Loucy (cell line): ENCODE results near the gene ZSCAN4.
A peak's percentile ranks its signal among the peaks of the same experiment; 100 is the strongest.

Experiments used
- H2AFZ ChIP-seq: fragments of 200-600 bp; sonication (generic); 2 replicates; pipeline ENCODE4 v1.6.0; 2016; ENCODE audit warnings: antibody characterized with exemption, mild to moderate bottlenecking, low read length, moderate library complexity
- H3F3A ChIP-seq: fragments of 200-600 bp; 2 replicates; pipeline ENCODE4 v1.6.0; 2016; ENCODE audit warnings: antibody characterized with exemption, low read depth, mild to moderate bottlenecking
- H3K27me3 ChIP-seq: fragments of 200-600 bp; sonication (generic); 2 replicates; pipeline ENCODE4 v1.6.1; 2014; ENCODE audit warnings: low read length, mild to moderate bottlenecking; ENCODE audit not compliant: insufficient read depth, poor library complexity, severe bottlenecking
- H3K36me3 ChIP-seq: fragments of 200-600 bp; sonication (generic); 2 replicates; pipeline ENCODE4 v1.6.1; 2016; ENCODE audit warnings: low read length; ENCODE audit not compliant: insufficient read depth
- H3K4me1 ChIP-seq: fragments of 200-600 bp; sonication (generic); 2 replicates; pipeline ENCODE4 v1.5.1; 2014; ENCODE audit warnings: low read length, mild to moderate bottlenecking; ENCODE audit not compliant: insufficient read depth, poor library complexity, severe bottlenecking
- H3K4me2 ChIP-seq: fragments of 200-600 bp; sonication (generic); 2 replicates; pipeline ENCODE4 v1.6.0; 2014; ENCODE audit warnings: antibody characterized with exemption, low read length, low read depth, mild to moderate bottlenecking; ENCODE audit not compliant: poor library complexity, severe bottlenecking
- H3K4me3 ChIP-seq: fragments of 200-600 bp; sonication (generic); 2 replicates; pipeline ENCODE4 v1.5.1; 2014; ENCODE audit warnings: low read length, mild to moderate bottlenecking, mixed read lengths; ENCODE audit not compliant: poor library complexity, severe bottlenecking
- H3K79me2 ChIP-seq: fragments of 200-600 bp; sonication (generic); 2 replicates; pipeline ENCODE4 v1.6.1; 2014; ENCODE audit warnings: low read length; ENCODE audit not compliant: insufficient read depth
- H3K9ac ChIP-seq: fragments of 200-600 bp; sonication (generic); 2 replicates; pipeline ENCODE4 v1.6.0; 2014; ENCODE audit warnings: mild to moderate bottlenecking, low read depth, low read length, moderate library complexity; ENCODE audit not compliant: poor library complexity, severe bottlenecking
- H3K9me2 ChIP-seq: fragments of 200-600 bp; sonication (generic); replicated peaks from 2 replicates; pipeline ENCODE4 v1.6.1; 2016; ENCODE audit warnings: low read depth, low read length, mixed read lengths
- H3K9me3 ChIP-seq: fragments of 200-600 bp; sonication (generic); 2 replicates; pipeline ENCODE4 v1.6.1; 2014; ENCODE audit warnings: mild to moderate bottlenecking, antibody characterized with exemption, low read length, low read depth; ENCODE audit not compliant: insufficient read depth
- H4K20me1 ChIP-seq: fragments of 200-600 bp; sonication (generic); 2 replicates; pipeline ENCODE4 v1.6.0; 2014; ENCODE audit warnings: antibody characterized with exemption, low read length, mild to moderate bottlenecking; ENCODE audit not compliant: insufficient read depth, poor library complexity, severe bottlenecking
- EZH2phosphoT487 ChIP-seq: fragments of 200-600 bp; IDR thresholded peaks from 2 replicates; pipeline ENCODE4 v1.6.1; 2018; ENCODE audit warnings: antibody characterized with exemption, mild to moderate bottlenecking, moderate library complexity, borderline replicate concordance
- TF ChIP-seq, protein P1 (sequence below): fragments of 200-600 bp; sonication (generic); conservative IDR thresholded peaks from 2 replicates; pipeline ENCODE4 v1.5.1; 2014; ENCODE audit warnings: mild to moderate bottlenecking, antibody characterized with exemption, low read length

Gene ZSCAN4

DNA sequence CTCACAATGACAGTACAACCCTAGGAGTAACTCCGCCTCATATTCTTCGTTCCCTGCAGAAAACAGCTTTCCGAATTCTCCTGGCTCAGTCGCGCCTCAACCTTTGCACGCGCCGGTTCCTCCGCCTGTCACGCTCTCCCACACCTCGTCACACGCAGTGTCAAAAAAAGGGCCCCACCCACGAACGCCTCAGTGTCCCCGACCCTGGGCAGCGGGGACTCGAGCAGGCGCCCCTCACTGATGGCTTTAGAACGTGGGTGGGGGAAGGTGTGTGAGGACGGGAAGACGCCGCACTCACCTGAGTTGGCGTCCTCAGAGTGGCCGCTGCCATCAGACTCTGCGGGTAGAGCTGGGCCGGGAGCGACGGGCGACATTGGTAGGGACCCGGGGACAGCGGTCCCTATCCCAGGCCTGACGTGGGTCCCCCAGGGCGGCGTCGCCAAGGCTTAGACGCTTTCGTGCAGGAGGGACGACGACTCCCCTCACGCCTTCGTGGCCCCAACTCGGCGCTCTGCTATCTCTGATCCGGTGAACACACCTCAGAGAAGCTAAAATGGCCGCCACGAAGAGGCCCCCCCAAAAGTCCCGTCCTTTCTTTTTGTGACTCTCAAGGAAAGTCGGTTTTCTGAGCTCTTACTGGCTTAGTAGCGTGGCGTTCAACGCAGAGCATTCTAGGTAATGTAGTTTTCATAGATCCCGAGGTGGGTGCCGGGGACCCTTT is 40.1 kb downstream of the ZSCAN4 start, which contains the start of gene ZNF154:
Gene ZNF154, minus strand, starts transcription at position 564 of the 721 bp plus-strand sequence. Its CDS starts 233 bp downstream, at position 331.
- Histone ChIP-seq H3K27me3 (no peaks in the 10 kb centered on the region), H3K4me2 (peak within 1 kb of the TSS; percentile 55), H3K9ac (peak within 1 kb of the TSS; percentile 45), H4K20me1 (no peaks in the 10 kb centered on the region), H3K4me1 (no peaks in the 10 kb centered on the region), H3K36me3 (no peaks in the 10 kb centered on the region), H3F3A (no peaks in the 10 kb centered on the region), H2AFZ (peak within 1 kb of the TSS; percentile 39; the same call in 1 of the 2 replicates), H3K9me3 (no peaks in the 10 kb centered on the region; the same call in 1 of the 2 replicates), H3K4me3 (peak within 1 kb of the TSS; percentile 73), H3K9me2 (no peaks in the 10 kb centered on the region), H3K79me2 (peaks cover 18% of the 10 kb centered on the region; the same call in 1 of the 2 replicates)
- TF ChIP-seq, protein P1, sequence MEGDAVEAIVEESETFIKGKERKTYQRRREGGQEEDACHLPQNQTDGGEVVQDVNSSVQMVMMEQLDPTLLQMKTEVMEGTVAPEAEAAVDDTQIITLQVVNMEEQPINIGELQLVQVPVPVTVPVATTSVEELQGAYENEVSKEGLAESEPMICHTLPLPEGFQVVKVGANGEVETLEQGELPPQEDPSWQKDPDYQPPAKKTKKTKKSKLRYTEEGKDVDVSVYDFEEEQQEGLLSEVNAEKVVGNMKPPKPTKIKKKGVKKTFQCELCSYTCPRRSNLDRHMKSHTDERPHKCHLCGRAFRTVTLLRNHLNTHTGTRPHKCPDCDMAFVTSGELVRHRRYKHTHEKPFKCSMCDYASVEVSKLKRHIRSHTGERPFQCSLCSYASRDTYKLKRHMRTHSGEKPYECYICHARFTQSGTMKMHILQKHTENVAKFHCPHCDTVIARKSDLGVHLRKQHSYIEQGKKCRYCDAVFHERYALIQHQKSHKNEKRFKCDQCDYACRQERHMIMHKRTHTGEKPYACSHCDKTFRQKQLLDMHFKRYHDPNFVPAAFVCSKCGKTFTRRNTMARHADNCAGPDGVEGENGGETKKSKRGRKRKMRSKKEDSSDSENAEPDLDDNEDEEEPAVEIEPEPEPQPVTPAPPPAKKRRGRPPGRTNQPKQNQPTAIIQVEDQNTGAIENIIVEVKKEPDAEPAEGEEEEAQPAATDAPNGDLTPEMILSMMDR: no peak
- no peak for TF ChIP-seq EZH2phosphoT487

DNA sequence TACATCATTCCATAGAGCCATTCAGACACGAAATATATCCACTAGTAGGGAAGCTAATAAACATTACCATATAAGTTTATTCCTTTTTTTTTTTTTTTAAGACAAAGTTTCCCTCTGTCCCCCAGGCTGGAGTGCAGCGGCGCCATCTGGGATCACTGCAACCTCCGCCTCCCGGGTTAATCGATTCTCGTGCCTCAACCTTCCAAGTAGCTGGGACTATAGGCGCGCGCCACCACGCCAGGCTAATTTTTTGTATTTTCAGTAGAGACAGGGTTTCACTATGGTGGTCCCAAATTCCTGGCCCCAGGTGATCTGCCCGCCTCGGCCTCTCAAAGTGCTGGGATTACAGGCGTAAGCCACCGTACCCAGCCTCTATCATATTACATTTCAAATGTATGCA is 40.9 kb downstream of the ZSCAN4 start:
- TF ChIP-seq, protein P1: no peak
- TF ChIP-seq EZH2phosphoT487: no peak
- Histone ChIP-seq H3K9me2 (no peaks in the 10 kb centered on the region), H3K9me3 (no peaks in the 10 kb centered on the region; the same call in 1 of the 2 replicates), H3K4me2 (no peak overlapping the region), H3K4me3 (no peak overlapping the region), H3K4me1 (no peaks in the 10 kb centered on the region), H3K27me3 (no peaks in the 10 kb centered on the region), H3F3A (no peaks in the 10 kb centered on the region), H3K9ac (no peak overlapping the region), H3K79me2 (peaks cover 18% of the 10 kb centered on the region; the same call in 1 of the 2 replicates), H3K36me3 (no peaks in the 10 kb centered on the region; the same call in 1 of the 2 replicates), H2AFZ (no peak overlapping the region), H4K20me1 (no peaks in the 10 kb centered on the region)

DNA sequence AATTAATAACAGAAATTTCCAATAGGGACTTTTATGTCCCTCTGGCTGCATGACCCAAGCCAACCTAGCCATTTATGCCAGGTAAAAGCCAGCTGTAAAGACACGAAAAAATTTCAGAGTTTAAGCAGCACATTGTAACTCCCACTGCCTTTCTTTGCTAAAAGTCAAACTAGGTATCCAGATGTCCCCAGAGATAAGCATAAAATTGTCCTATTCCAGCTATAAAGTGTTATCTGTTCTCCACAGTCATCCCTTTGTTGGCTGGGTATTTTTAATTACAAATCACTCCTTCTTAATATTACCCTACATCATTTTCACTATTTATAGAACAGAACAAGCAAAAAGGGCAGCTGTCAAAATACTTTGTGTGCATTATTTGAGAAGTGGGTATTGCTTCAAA is 43.5 kb downstream of the ZSCAN4 start:
- no peak overlapping the region for H3K9ac ChIP-seq
- no peaks in the 10 kb centered on the region for H3F3A ChIP-seq
- no peak overlapping the region for H2AFZ ChIP-seq
- peaks cover 10% of the 10 kb centered on the region; the same call in 1 of the 2 replicates for H3K79me2 ChIP-seq
- no peaks in the 10 kb centered on the region for H3K4me1 ChIP-seq
- no peaks in the 10 kb centered on the region; the same call in 1 of the 2 replicates for H3K36me3 ChIP-seq
- no peaks in the 10 kb centered on the region for H3K27me3 ChIP-seq
- no peaks in the 10 kb centered on the region for H3K9me2 ChIP-seq
- TF ChIP-seq, protein P1: no peak
- no peak for TF ChIP-seq EZH2phosphoT487
- no peaks in the 10 kb centered on the region for H3K9me3 ChIP-seq
- no peak overlapping the region for H3K4me3 ChIP-seq
- no peaks in the 10 kb centered on the region for H4K20me1 ChIP-seq
- no peak overlapping the region for H3K4me2 ChIP-seq
